GM19324 (cell line): ENCODE data around the gene NEIL3.

Experiments
- ATAC-seq: cut with Tn5 transposase; IDR thresholded peaks from one replicate; pipeline ENCODE4 v1.9.1; 2021; ENCODE audit warnings: mild to moderate bottlenecking, moderate library complexity; ENCODE audit not compliant: unreplicated experiment, low FRiP score

Gene NEIL3

GRCh38 chr4:177404986-177405385 lies 95.3 kb downstream of the NEIL3 start:
- ATAC-seq = no peak

GRCh38 chr4:177405508-177405907 lies 95.8 kb downstream of the NEIL3 start:
- ATAC-seq = no peak

DNA sequence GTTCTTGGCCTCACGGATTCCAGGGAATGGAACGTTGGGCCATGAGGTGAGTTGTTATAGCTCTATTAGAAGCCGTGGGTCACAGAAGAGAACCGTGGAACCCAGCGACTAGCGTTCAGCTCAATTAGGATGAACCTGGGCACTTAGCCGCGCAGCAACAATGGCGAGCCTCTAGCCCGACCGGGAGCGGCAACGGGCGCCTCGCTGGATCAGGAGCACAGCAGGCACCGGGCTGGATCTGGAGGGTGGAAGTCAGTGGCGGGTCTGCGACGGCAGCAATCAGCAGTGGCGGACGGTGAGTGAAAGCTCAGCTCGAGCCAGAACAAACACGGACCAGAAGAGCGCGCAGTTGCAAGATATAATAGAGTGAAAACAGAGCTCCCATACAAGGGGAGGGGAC lies 98.3 kb downstream of the NEIL3 start:
- ATAC-seq = no peak

DNA sequence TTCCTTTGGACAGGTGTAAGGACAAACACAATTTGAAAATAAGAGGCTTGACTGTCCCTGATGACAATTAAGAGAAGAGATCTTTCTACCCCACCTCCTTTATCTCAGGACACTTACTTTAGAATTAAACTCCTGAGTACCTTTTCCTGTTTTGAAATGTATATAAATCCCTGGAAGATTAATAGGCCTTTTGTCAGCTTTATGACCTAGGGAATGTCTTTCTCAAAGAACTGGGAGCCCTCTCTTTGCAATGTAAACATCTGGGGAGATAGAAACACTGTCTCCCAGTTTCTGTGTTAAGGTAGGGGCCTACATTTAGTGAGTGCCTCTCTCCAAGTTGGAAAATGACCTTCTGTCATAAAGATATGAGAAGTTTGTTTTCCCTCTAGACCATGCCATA lies 100.9 kb downstream of the NEIL3 start:
- no peak for ATAC-seq

- ATAC-seq = no peak
Measured at GRCh38 chr4:177411996-177412395, 102.3 kb downstream of the NEIL3 start.
